Uterus (tissue), 4 donors: ENCODE results near the gene HOMER3. TPM values are rescaled to one million over a fixed set of nuclear protein-coding genes. Genes with fewer than 3 reads are reported as not detected.
"Not testable (repeated sequence)": the region's sequence is repeated elsewhere in the genome, so short reads cannot be mapped to it uniquely, and the experiment has no call there.

Experiments used
- DNase-seq, 2 donors: peaks; one replicate each; pipeline ENCODE4 v3.0.0-alpha.2; 2019 to 2020
- H3K27ac ChIP-seq, 2 donors: fragments of 200-600 bp; sonication (generic); 1 replicate in 1 of 2; 2 replicates in 1 of 2; pipeline ENCODE4 v1.5.1; 2016 to 2018
- H3K27me3 ChIP-seq, 2 donors: fragments of 200-600 bp; sonication (generic); one replicate each; pipeline ENCODE4 v1.5.1; 2018 to 2019; ENCODE audit warnings: control low read depth in 1 of 2
- H3K36me3 ChIP-seq, 2 donors: fragments of 200-600 bp; sonication (generic); one replicate each; pipeline ENCODE4 v1.5.1; 2019; ENCODE audit warnings: control low read depth in 1 of 2
- H3K4me1 ChIP-seq, 2 donors: fragments of 200-600 bp; sonication (generic); one replicate each; pipeline ENCODE4 v1.5.1; 2018 to 2019; ENCODE audit warnings: control low read depth in 1 of 2
- H3K4me3 ChIP-seq, 2 donors: fragments of 200-600 bp; sonication (generic); 1 replicate in 1 of 2; 2 replicates in 1 of 2; pipeline ENCODE4 v1.5.1; 2018 to 2019; ENCODE audit warnings: mild to moderate bottlenecking in 1 of 2
- H3K9me3 ChIP-seq, 2 donors: fragments of 200-600 bp; sonication (generic); one replicate each; pipeline ENCODE4 v1.5.1; 2019; ENCODE audit warnings: control low read depth in 1 of 2
- CTCF ChIP-seq, 4 experiments: fragments of 200-600 bp in 2 of 4; fragments of 450-650 bp in 2 of 4; sonication (generic) in 2 of 4; IDR thresholded peaks; one replicate each; pipeline ENCODE4 v1.5.1; 2016 to 2019; ENCODE audit warnings: antibody characterized with exemption in 4 of 4, mild to moderate bottlenecking in 2 of 4, moderate library complexity in 1 of 4
- POLR2A ChIP-seq, 2 donors: fragments of 450-650 bp; IDR thresholded peaks; one replicate each; pipeline ENCODE4 v1.6.1; 2016; ENCODE audit warnings: antibody characterized with exemption in 2 of 2, mild to moderate bottlenecking in 1 of 2, moderate library complexity in 1 of 2
- intact Hi-C: fragments of 100-400 bp; cut with DNase I; formaldehyde crosslinking; loops from one replicate; pipeline ENCODE4 v1.15.1; 2023; ENCODE audit warnings: low total_unique reads
- total RNA-seq, 4 donors: library from RNA; depleted of rRNA in 3 of 4; stranded (reverse); fragments of >200 nt in 3 of 4; gene quantifications; one replicate each; pipeline versions ENCODE4 v1.1.0 to v1.2.4, GENCODE V29; 2014 to 2023
- donor health status: DM: yes; HTN: yes; CAD: no.

The HOMER3 gene
- total RNA-seq, 4 donors from 2014 or later = 4.4 to 24.8 (median 23.3) TPM

- H3K27ac ChIP-seq = no peak overlapping the region
- H3K36me3 ChIP-seq = no peaks in the 10 kb centered on the region
- intact Hi-C loops = no loop called here
- TF ChIP-seq POLR2A (IDR thresholded peaks at IDR 0.05) = no peak
- no peak for TF ChIP-seq CTCF (IDR thresholded peaks at IDR 0.05)
- DNase-seq = no peak
- no peaks in the 10 kb centered on the region for H3K27me3 ChIP-seq
- no peak overlapping the region for H3K4me3 ChIP-seq
- H3K9me3 ChIP-seq = no peaks in the 10 kb centered on the region
- H3K4me1 ChIP-seq = no peaks in the 10 kb centered on the region
Measured at GRCh38 chr19:18905513-18906236, 35.3 kb downstream of the HOMER3 start.

GRCh38 chr19:18905058-18905456 is 36.0 kb downstream of the HOMER3 start:
- Histone ChIP-seq H3K4me3 (no peak overlapping the region), H3K27me3 (no peaks in the 10 kb centered on the region), H3K9me3 (no peaks in the 10 kb centered on the region), H3K36me3 (no peaks in the 10 kb centered on the region), H3K27ac (no peak overlapping the region), H3K4me1 (no peaks in the 10 kb centered on the region)
- intact Hi-C loops = no loop called here
- no peak for DNase-seq
- no peak for TF ChIP-seq CTCF (IDR thresholded peaks at IDR 0.05)

GRCh38 chr19:18904334-18905057 is 36.5 kb downstream of the HOMER3 start:
- Histone ChIP-seq H3K27ac (no peak overlapping the region), H3K4me3 (no peak overlapping the region), H3K27me3 (no peaks in the 10 kb centered on the region), H3K9me3 (no peaks in the 10 kb centered on the region), H3K36me3 (no peaks in the 10 kb centered on the region), H3K4me1 (no peaks in the 10 kb centered on the region)
- TF ChIP-seq CTCF (IDR thresholded peaks at IDR 0.05) = no peak
- no peak for TF ChIP-seq POLR2A (IDR thresholded peaks at IDR 0.05)
- no peak for DNase-seq
- intact Hi-C loops = no loop called here

- Histone ChIP-seq H3K4me1 (no peaks in the 10 kb centered on the region), H3K36me3 (no peaks in the 10 kb centered on the region), H3K9me3 (no peaks in the 10 kb centered on the region), H3K27ac (no peak overlapping the region), H3K4me3 (no peak overlapping the region), H3K27me3 (no peaks in the 10 kb centered on the region)
- no peak for TF ChIP-seq POLR2A (IDR thresholded peaks at IDR 0.05)
- no peak for TF ChIP-seq CTCF (IDR thresholded peaks at IDR 0.05)
- intact Hi-C loops = no loop called here
- no peak for DNase-seq
Measured at GRCh38 chr19:18903156-18904037, 37.6 kb downstream of the HOMER3 start.

GRCh38 chr19:18902519-18902918 is 38.5 kb downstream of the HOMER3 start:
- H3K4me1 ChIP-seq = not testable (repeated sequence)

More at GRCh38 chr19:18902519-18902918, 38.5 kb downstream of the HOMER3 start:
- H3K27me3 ChIP-seq, H3K36me3 ChIP-seq, H3K27ac ChIP-seq, intact Hi-C loops, H3K4me3 ChIP-seq, H3K9me3 ChIP-seq, DNase-seq: not testable (repeated sequence)
